Panc1 (cell line): Measurements from ENCODE around the gene PPP1R9B.

Experiments used
- POLR2AphosphoS5 ChIP-seq: IDR thresholded peaks from 2 replicates; pipeline ENCODE4 v1.6.1; 2012; ENCODE audit warnings: mild to moderate bottlenecking, low read depth, low read length, moderate library complexity
- SIN3A ChIP-seq: IDR thresholded peaks from 2 replicates; pipeline ENCODE4 v1.6.1; 2012; ENCODE audit warnings: low read depth, mild to moderate bottlenecking, low read length, moderate library complexity, borderline replicate concordance; ENCODE audit not compliant: insufficient read depth
- TCF7L2 ChIP-seq: IDR thresholded peaks from 2 replicates; pipeline ENCODE4 v1.6.1; 2011; ENCODE audit warnings: mild to moderate bottlenecking, low read depth, low read length, inconsistent platforms
- TF ChIP-seq, protein P1 (sequence below): fragments of 450-650 bp; IDR thresholded peaks from 2 replicates; pipeline ENCODE4 v1.5.1; 2017; ENCODE audit warnings: mild to moderate bottlenecking
- TF ChIP-seq, protein P2 (sequence below), 2 experiments: IDR thresholded peaks; 2 replicates each; pipeline ENCODE4 v1.6.1; 2011 to 2012; ENCODE audit warnings: low read depth in 2 of 2, control low read depth in 1 of 2, low read length in 1 of 2, mild to moderate bottlenecking in 1 of 2, moderate library complexity in 1 of 2; ENCODE audit not compliant: insufficient read depth in 1 of 2

GRCh38 chr17:50125420-50125997 is 25.0 kb downstream of the PPP1R9B start:
- TF ChIP-seq, protein P1, sequence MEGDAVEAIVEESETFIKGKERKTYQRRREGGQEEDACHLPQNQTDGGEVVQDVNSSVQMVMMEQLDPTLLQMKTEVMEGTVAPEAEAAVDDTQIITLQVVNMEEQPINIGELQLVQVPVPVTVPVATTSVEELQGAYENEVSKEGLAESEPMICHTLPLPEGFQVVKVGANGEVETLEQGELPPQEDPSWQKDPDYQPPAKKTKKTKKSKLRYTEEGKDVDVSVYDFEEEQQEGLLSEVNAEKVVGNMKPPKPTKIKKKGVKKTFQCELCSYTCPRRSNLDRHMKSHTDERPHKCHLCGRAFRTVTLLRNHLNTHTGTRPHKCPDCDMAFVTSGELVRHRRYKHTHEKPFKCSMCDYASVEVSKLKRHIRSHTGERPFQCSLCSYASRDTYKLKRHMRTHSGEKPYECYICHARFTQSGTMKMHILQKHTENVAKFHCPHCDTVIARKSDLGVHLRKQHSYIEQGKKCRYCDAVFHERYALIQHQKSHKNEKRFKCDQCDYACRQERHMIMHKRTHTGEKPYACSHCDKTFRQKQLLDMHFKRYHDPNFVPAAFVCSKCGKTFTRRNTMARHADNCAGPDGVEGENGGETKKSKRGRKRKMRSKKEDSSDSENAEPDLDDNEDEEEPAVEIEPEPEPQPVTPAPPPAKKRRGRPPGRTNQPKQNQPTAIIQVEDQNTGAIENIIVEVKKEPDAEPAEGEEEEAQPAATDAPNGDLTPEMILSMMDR, result no peak
- TF ChIP-seq, protein P2, sequence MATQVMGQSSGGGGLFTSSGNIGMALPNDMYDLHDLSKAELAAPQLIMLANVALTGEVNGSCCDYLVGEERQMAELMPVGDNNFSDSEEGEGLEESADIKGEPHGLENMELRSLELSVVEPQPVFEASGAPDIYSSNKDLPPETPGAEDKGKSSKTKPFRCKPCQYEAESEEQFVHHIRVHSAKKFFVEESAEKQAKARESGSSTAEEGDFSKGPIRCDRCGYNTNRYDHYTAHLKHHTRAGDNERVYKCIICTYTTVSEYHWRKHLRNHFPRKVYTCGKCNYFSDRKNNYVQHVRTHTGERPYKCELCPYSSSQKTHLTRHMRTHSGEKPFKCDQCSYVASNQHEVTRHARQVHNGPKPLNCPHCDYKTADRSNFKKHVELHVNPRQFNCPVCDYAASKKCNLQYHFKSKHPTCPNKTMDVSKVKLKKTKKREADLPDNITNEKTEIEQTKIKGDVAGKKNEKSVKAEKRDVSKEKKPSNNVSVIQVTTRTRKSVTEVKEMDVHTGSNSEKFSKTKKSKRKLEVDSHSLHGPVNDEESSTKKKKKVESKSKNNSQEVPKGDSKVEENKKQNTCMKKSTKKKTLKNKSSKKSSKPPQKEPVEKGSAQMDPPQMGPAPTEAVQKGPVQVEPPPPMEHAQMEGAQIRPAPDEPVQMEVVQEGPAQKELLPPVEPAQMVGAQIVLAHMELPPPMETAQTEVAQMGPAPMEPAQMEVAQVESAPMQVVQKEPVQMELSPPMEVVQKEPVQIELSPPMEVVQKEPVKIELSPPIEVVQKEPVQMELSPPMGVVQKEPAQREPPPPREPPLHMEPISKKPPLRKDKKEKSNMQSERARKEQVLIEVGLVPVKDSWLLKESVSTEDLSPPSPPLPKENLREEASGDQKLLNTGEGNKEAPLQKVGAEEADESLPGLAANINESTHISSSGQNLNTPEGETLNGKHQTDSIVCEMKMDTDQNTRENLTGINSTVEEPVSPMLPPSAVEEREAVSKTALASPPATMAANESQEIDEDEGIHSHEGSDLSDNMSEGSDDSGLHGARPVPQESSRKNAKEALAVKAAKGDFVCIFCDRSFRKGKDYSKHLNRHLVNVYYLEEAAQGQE (IDR thresholded peaks at IDR 0.05; ENCODE audit: insufficient read depth in 1 of 2, low read depth in 2 of 2, low read length in 1 of 2), result no peak
- TF ChIP-seq POLR2AphosphoS5 (no peak), SIN3A (no peak), TCF7L2 (no peak)
